ENCODE results near the gene TTC23.

TTC23 gene

DNA sequence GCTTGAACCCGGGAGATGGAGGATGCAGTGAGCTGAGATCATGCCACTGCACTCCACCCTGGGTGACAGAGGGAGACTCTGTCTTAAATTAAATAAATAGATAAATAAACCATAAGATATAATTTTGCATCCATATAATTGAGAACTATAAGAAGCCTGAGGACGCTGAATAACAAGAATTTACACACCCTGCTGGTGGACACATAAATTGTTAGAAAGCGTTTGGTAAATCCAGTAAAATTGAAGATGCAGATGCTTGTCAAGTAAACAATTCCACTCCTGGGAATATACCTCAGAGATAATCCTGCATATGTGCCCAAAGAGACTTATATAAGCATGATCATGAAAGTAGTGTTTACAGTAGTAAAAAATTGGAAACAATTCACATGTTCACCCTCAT lies 41.7 kb downstream of the TTC23 start:
- TF ChIP-seq EZH2 (optimal IDR thresholded peaks at IDR 0.05; ENCODE audit: low read depth, low read length), result no peak
- TF ChIP-seq, protein P1, sequence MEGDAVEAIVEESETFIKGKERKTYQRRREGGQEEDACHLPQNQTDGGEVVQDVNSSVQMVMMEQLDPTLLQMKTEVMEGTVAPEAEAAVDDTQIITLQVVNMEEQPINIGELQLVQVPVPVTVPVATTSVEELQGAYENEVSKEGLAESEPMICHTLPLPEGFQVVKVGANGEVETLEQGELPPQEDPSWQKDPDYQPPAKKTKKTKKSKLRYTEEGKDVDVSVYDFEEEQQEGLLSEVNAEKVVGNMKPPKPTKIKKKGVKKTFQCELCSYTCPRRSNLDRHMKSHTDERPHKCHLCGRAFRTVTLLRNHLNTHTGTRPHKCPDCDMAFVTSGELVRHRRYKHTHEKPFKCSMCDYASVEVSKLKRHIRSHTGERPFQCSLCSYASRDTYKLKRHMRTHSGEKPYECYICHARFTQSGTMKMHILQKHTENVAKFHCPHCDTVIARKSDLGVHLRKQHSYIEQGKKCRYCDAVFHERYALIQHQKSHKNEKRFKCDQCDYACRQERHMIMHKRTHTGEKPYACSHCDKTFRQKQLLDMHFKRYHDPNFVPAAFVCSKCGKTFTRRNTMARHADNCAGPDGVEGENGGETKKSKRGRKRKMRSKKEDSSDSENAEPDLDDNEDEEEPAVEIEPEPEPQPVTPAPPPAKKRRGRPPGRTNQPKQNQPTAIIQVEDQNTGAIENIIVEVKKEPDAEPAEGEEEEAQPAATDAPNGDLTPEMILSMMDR (IDR thresholded peaks at IDR 0.05; ENCODE audit: low read length), result no peak
- TF ChIP-seq EZH2phosphoT487 (IDR thresholded peaks at IDR 0.05; ENCODE audit: low read length), result no peak
- Histone ChIP-seq H3K27me3 (replicated peaks; ENCODE audit: insufficient read depth, low read length) (no peaks in the 10 kb centered on the region), H3K4me2 (ENCODE audit: low read depth, low read length) (no peak overlapping the region), H3K9me3 (replicated peaks; ENCODE audit: insufficient read depth, low read length) (no peaks in the 10 kb centered on the region), H2AFZ (ENCODE audit: low read length) (no peak overlapping the region), H3K4me1 (ENCODE audit: low read length) (no peaks in the 10 kb centered on the region), H3K36me3 (replicated peaks; ENCODE audit: insufficient read depth, low read length) (no peaks in the 10 kb centered on the region), H3F3A (ENCODE audit: insufficient read depth, low read length) (no peaks in the 10 kb centered on the region), H3K9ac (ENCODE audit: low read length) (no peak overlapping the region), H4K20me1 (ENCODE audit: insufficient read depth, low read length) (no peaks in the 10 kb centered on the region), H3K9me2 (replicated peaks; ENCODE audit: insufficient read depth, low read length) (no peaks in the 10 kb centered on the region), H3K79me2 (ENCODE audit: low read length) (no peaks in the 10 kb centered on the region), H3K4me3 (ENCODE audit: low read length) (no peak overlapping the region), H3K27ac (ENCODE audit: low read length) (no peak overlapping the region)
- no peak for DNase-seq

DNA sequence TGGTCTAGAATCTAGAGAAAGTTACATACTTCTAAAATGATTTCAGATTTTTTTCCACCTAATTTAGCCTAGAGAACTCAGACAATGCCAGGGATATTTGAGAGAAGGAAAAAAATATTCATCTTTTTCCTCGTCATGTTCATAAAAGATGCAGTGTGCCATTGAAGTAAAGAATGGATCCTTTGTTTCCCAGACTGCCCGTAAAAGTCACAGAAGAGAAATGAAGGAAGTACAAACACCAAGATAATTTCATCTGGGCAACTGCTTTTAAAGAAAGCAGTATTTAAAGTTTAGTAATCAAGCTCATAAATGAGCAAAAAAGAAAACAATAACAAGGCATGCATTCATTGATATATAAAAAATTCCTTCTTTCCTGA lies 47.2 kb downstream of the TTC23 start:
- no peaks in the 10 kb centered on the region for H3K27me3 ChIP-seq (replicated peaks; ENCODE audit: insufficient read depth, low read length)
- no peak overlapping the region for H3K4me2 ChIP-seq (ENCODE audit: low read depth, low read length)
- no peaks in the 10 kb centered on the region for H3K79me2 ChIP-seq (ENCODE audit: low read length)
- H3K27ac ChIP-seq (ENCODE audit: low read length), result no peak overlapping the region
- no peaks in the 10 kb centered on the region for H3K4me1 ChIP-seq (ENCODE audit: low read length)
- TF ChIP-seq EZH2phosphoT487 (IDR thresholded peaks at IDR 0.05; ENCODE audit: low read length) (no peak), EZH2 (optimal IDR thresholded peaks at IDR 0.05; ENCODE audit: low read depth, low read length) (no peak)
- TF ChIP-seq, protein P1 (IDR thresholded peaks at IDR 0.05; ENCODE audit: low read length), result no peak
- H3K4me3 ChIP-seq (ENCODE audit: low read length), result no peak overlapping the region
- H3K9me3 ChIP-seq (replicated peaks; ENCODE audit: insufficient read depth, low read length), result no peaks in the 10 kb centered on the region
- H3F3A ChIP-seq (ENCODE audit: insufficient read depth, low read length), result no peaks in the 10 kb centered on the region
- H3K9me2 ChIP-seq (replicated peaks; ENCODE audit: insufficient read depth, low read length), result no peaks in the 10 kb centered on the region
- no peak for DNase-seq
- no peaks in the 10 kb centered on the region for H3K36me3 ChIP-seq (replicated peaks; ENCODE audit: insufficient read depth, low read length)
- H3K9ac ChIP-seq (ENCODE audit: low read length), result no peak overlapping the region
- no peaks in the 10 kb centered on the region for H4K20me1 ChIP-seq (ENCODE audit: insufficient read depth, low read length)
- H2AFZ ChIP-seq (ENCODE audit: low read length), result no peak overlapping the region

DNA sequence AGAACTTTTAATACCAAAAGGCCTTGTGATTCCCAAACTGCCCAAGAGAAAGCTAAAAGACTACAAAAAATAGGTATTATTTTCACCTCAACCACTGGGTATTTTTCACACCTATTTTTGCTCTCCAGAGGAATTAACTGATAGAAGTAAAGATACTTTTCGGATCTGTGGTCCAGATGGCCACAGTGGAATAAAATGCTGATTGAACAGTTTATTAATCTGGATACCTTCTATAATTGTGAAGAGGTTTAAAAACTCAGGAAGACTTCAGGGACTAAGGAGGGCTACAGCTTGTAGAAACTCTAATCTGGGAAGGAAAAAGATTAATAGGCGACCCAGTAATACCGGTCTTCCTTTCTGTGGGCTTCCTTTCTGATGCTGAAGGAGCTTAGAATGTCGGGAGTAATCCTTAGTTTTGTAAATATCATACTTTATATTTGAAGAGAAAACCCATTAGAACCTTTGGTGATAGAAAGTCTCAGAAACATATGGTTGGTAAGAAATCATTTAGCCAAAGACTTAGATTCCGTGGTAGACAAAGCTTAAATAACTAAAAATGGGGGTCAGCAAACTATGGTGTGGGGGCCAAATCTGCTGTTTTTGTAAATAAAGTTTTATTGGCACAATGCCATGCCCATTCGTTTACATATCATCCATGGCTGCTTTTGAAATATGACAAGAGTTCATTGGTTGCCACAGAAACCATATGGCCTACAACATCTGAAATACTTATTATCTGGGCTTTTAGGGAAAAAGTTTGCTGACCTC lies 47.8 kb downstream of the TTC23 start:
- Histone ChIP-seq H2AFZ (ENCODE audit: low read length) (no peak overlapping the region), H4K20me1 (ENCODE audit: insufficient read depth, low read length) (no peaks in the 10 kb centered on the region), H3K9me2 (replicated peaks; ENCODE audit: insufficient read depth, low read length) (no peaks in the 10 kb centered on the region), H3K27me3 (replicated peaks; ENCODE audit: insufficient read depth, low read length) (no peaks in the 10 kb centered on the region), H3K9ac (ENCODE audit: low read length) (no peak overlapping the region), H3K4me2 (ENCODE audit: low read depth, low read length) (no peak overlapping the region), H3K36me3 (replicated peaks; ENCODE audit: insufficient read depth, low read length) (no peaks in the 10 kb centered on the region), H3K9me3 (replicated peaks; ENCODE audit: insufficient read depth, low read length) (no peaks in the 10 kb centered on the region), H3K4me3 (ENCODE audit: low read length) (no peak overlapping the region), H3K27ac (ENCODE audit: low read length) (no peak overlapping the region), H3K79me2 (ENCODE audit: low read length) (no peaks in the 10 kb centered on the region), H3F3A (ENCODE audit: insufficient read depth, low read length) (no peaks in the 10 kb centered on the region), H3K4me1 (ENCODE audit: low read length) (no peaks in the 10 kb centered on the region)
- TF ChIP-seq, protein P1 (IDR thresholded peaks at IDR 0.05; ENCODE audit: low read length), result no peak
- TF ChIP-seq EZH2phosphoT487 (IDR thresholded peaks at IDR 0.05; ENCODE audit: low read length) (no peak), EZH2 (optimal IDR thresholded peaks at IDR 0.05; ENCODE audit: low read depth, low read length) (no peak)
- DNase-seq, result no peak

All from MM.1S (cell line).